Activated CD8-positive, alpha-beta T cell treated with anti-CD3 and anti-CD28 coated beads for 36 hours (primary cell): Measurements from ENCODE around the gene MICALL2. TPM values are rescaled to one million over a fixed set of nuclear protein-coding genes. Genes with fewer than 3 reads are reported as not detected.

Source experiments
- ATAC-seq: fragments of 200-7000 bp; cut with Tn5 transposase; one replicate; pipeline ENCODE4 v1.10.0; 2021; ENCODE audit warnings: mild to moderate bottlenecking, moderate library complexity
- CTCF ChIA-PET: fragments of 350-600 bp; sonication (Branson Sonifier 250); formaldehyde crosslinking; loops from one replicate; lab custom pipeline; 2021; ENCODE audit warnings: antibody characterized with exemption; lab: Charles Lee
- POLR2A ChIA-PET: fragments of 350-600 bp; sonication (Branson Sonifier 250); formaldehyde crosslinking; loops from one replicate; lab custom pipeline; 2021; ENCODE audit warnings: antibody characterized with exemption; lab: Charles Lee
- DNase-seq: peaks from one replicate; pipeline ENCODE4 v3.0.0-alpha.2; 2020
- H3K27ac Mint-ChIP-seq: one replicate; pipeline ENCODE4 v1.8.0; 2021; ENCODE audit warnings: mild to moderate bottlenecking, mixed read lengths
- H3K27me3 Mint-ChIP-seq: one replicate; pipeline ENCODE4 v1.8.0; 2021; ENCODE audit warnings: mixed read lengths
- H3K36me3 Mint-ChIP-seq: one replicate; pipeline ENCODE4 v1.8.0; 2021; ENCODE audit warnings: low read depth, mixed read lengths
- H3K4me1 Mint-ChIP-seq: one replicate; pipeline ENCODE4 v1.8.0; 2021; ENCODE audit warnings: low read depth, mixed read lengths
- H3K4me3 Mint-ChIP-seq: one replicate; pipeline ENCODE4 v1.8.0; 2021; ENCODE audit warnings: mild to moderate bottlenecking, moderate library complexity, mixed read lengths
- H3K9me3 Mint-ChIP-seq: one replicate; pipeline ENCODE4 v1.8.0; 2021; ENCODE audit warnings: mixed read lengths
- CTCF ChIP-seq: fragments of 200-600 bp; IDR thresholded peaks from one replicate; pipeline ENCODE4 v1.8.0; 2022; ENCODE audit warnings: antibody characterized with exemption, mild to moderate bottlenecking
- intact Hi-C: fragments of 100-400 bp; cut with micrococcal nuclease; formaldehyde crosslinking; loops from one replicate; pipeline ENCODE4 v1.10.0; 2022
- total RNA-seq, 2 experiments: library from RNA; stranded (reverse); gene quantifications; one replicate each; pipeline ENCODE4 v1.2.3, GENCODE V29; 2021

Gene MICALL2
- total RNA-seq, 2 experiments from 2014 or later, result 3.0 to 4.2 TPM

- CTCF ChIA-PET, result interaction anchor here (0.8 to 2.3 kb wide), 2 partner anchors 11 to 31 kb away, joined by 4 to 11 read pairs; no protein-coding TSS in a partner anchor
- H3K27me3 Mint-ChIP-seq, result no peaks in the 10 kb centered on the region
Measured at GRCh38 chr7:1463676-1464223, 4.5 kb upstream of the MICALL2 start.

GRCh38 chr7:1461646-1462375 lies 2.5 kb upstream of the MICALL2 start:
- intact Hi-C loops, result no loop called here
- no peak for DNase-seq
- no peak for TF ChIP-seq CTCF
- H3K36me3 Mint-ChIP-seq, result no peaks in the 10 kb centered on the region
- H3K27ac Mint-ChIP-seq, result no peak overlapping the region
- CTCF ChIA-PET, result interaction anchor here (3.2 kb wide), 1 partner anchor 12 kb away, joined by 15 read pairs; no protein-coding TSS in a partner anchor
- peaks cover 18% of the 10 kb centered on the region for H3K4me1 Mint-ChIP-seq
- H3K27me3 Mint-ChIP-seq, result no peaks in the 10 kb centered on the region
- POLR2A ChIA-PET, result interaction anchor here (1.0 kb wide), 1 partner anchor 109 kb away, joined by 3 read pairs; no protein-coding TSS in a partner anchor
- no peak overlapping the region for H3K4me3 Mint-ChIP-seq
- no peaks in the 10 kb centered on the region for H3K9me3 Mint-ChIP-seq
- no peak for ATAC-seq

More at GRCh38 chr7:1463676-1464223, 4.5 kb upstream of the MICALL2 start:
- DNase-seq, result no peak
- no peaks in the 10 kb centered on the region for H3K9me3 Mint-ChIP-seq
- ATAC-seq, result no peak
- H3K4me3 Mint-ChIP-seq, result no peak overlapping the region
- TF ChIP-seq CTCF, result no peak
- H3K36me3 Mint-ChIP-seq, result no peaks in the 10 kb centered on the region
- peaks cover 11% of the 10 kb centered on the region for H3K4me1 Mint-ChIP-seq
- POLR2A ChIA-PET, result interaction anchor here (0.5 kb wide), 1 partner anchor 869 kb away, joined by 4 read pairs; no protein-coding TSS in a partner anchor
- H3K27ac Mint-ChIP-seq, result no peak overlapping the region
- intact Hi-C loops, result no loop called here

GRCh38 chr7:1460821-1461645 lies 1.8 kb upstream of the MICALL2 start:
- Mint-ChIP-seq H3K9me3 (no peaks in the 10 kb centered on the region), H3K27ac (no peak overlapping the region), H3K4me3 (no peak overlapping the region), H3K27me3 (no peaks in the 10 kb centered on the region), H3K4me1 (peaks cover 18% of the 10 kb centered on the region), H3K36me3 (no peaks in the 10 kb centered on the region)
- TF ChIP-seq CTCF, result no peak
- CTCF ChIA-PET, result interaction anchor here (3.2 kb wide), 1 partner anchor 13 kb away, joined by 15 read pairs; no protein-coding TSS in a partner anchor
- DNase-seq (no peak), ATAC-seq (no peak)
- intact Hi-C loops, result no loop called here
- POLR2A ChIA-PET, result interaction anchor here (1.0 kb wide), 1 partner anchor 109 kb away, joined by 3 read pairs; no protein-coding TSS in a partner anchor

GRCh38 chr7:1459920-1460820 lies 900 bp upstream of the MICALL2 start:
- H3K27ac Mint-ChIP-seq, result no peak overlapping the region
- DNase-seq, result peak; percentile 33
- no peaks in the 10 kb centered on the region for H3K27me3 Mint-ChIP-seq
- ATAC-seq, result no peak
- H3K36me3 Mint-ChIP-seq, result no peaks in the 10 kb centered on the region
- no peak for TF ChIP-seq CTCF
- CTCF ChIA-PET, result interaction anchor here (3.2 kb wide), 1 partner anchor 14 kb away, joined by 15 read pairs; no protein-coding TSS in a partner anchor
- peaks cover 18% of the 10 kb centered on the region for H3K4me1 Mint-ChIP-seq
- no peaks in the 10 kb centered on the region for H3K9me3 Mint-ChIP-seq
- POLR2A ChIA-PET, result interaction anchor here (1.0 kb wide), 1 partner anchor 110 kb away, joined by 3 read pairs; no protein-coding TSS in a partner anchor
- intact Hi-C loops, result no loop called here
- peak overlapping the region; percentile 51 for H3K4me3 Mint-ChIP-seq
